NCI-H1092 treated with DMSO at 0.1 percent for 48 hours (cell line): ENCODE measurements around the gene ELL.

Experiments used
- DNase-seq: peaks from one replicate; lab custom pipeline; 2025; lab: John Stamatoyannopoulos, UW

Gene ELL

DNA sequence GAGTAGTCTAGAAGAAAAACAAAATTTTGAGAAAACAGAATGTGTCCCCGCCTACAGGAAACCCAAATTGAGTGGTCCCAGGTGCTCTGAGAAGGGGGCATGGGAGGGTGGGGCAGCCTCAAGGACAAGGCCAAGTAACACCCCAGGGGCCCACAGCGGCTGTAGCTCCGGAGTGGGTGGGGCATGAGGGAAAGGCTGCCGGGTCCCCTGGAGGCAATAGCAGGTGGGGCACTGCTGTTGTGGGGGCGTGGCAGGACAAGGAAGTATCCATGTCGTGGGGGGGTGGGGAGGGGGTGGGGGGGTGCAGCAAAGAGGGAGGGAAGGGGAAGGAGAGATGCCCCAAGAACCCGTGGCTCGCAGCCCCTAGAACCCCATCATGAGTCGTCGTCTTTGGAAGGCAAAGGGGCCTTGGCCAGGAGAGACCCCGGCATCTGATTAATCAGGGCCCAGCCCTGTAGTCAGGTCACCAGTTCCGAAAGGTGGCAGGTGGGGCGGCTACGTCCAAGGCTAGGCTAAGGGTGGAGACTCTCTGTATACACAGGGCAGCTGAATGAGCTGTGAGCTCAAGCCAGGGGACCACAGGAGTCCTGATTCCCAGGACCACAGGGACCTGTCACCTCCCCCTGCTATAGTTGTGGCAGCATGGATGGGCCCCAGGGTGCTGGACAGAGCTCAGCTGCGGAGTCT is 76.5 kb downstream of the ELL start:
- no peak for DNase-seq

GRCh38 chr19:18444513-18444912 is 77.4 kb downstream of the ELL start:
- DNase-seq: no peak

DNA sequence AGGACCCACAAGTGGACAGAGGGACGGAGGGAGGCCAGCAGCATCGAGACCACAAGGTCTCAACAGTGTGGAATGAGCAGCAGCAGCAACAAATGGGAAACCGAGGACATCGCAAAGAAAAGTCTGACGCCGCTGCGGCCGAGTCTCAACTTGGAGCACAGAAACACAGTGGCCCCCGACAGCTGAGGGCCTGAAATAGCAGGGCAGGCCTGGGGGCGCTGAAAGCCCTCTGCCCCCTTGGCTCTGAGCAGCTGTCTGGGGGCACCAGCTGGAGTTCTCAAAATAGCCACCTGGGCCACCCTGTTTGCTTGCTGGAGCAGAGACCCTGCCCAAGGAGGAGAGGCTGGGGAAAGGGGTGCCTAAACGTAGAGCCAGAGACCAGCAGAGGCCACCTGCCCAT is 78.0 kb downstream of the ELL start:
- DNase-seq: no peak

DNA sequence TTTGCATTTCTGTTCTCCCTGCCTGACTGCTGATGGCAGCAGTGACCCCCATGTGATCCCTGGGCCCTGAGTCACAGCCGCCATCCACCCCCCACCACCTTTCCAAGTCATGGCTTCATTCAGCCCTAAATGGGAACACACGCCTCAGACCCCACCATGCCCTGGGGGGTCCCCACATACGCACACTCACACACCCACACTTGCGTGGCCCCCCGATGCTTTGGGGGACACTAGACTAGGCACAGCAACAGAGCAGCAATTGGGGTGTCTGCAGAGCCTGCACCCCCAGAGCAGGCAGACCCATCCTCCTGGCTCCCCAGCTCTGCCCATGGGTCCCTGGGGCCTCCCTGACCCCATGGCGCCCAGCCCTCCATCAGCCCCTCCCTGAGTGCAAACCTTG is 78.5 kb downstream of the ELL start:
- no peak for DNase-seq

DNA sequence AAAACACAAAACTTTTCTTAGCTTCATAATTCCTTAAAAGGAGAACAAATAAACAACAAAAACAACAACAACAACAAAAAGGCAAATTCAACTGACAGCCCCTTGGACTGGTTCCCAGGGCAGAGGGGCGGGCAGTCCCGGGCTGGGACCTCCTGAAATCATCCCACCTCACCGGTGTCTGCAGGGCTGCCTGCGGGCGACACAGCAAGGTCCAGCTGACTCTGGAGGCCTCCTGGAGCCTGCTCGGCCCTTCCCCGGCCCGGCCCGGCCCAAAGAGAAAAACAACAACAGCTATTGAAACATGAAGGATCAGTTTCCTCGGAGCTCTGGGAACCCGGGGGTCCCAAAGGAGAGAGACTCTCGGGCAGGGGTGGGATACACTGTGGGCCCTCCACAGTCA is 78.9 kb downstream of the ELL start:
- no peak for DNase-seq

- no peak for DNase-seq
These were observed 79.8 kb downstream of the ELL start for GRCh38 chr19:18441804-18442788.

- no peak for DNase-seq
These were observed 80.7 kb downstream of the ELL start for GRCh38 chr19:18440936-18441803.

DNA sequence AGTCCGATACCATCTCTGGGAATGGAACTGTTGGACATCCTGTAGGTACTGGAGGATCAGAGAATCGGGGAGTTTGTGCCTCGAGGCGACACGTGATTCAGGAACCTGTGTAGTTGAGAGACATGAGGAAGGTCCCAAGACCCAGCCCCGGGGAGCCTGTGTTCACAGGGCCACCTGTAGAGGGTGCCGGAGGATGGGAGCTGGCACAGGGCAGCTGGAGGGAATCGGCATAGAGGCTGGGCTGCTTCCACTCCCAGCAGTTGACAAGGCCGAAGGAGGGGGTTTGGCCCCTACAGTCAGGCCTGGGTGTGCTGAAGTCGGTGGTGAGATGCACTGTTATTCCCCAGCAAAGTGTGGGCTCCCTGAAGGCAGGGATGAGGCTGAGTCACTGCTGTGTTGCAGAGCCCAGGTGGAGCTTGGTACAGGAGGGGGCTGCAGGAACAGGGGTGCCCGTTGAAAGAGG is 81.4 kb downstream of the ELL start:
- DNase-seq: no peak

DNA sequence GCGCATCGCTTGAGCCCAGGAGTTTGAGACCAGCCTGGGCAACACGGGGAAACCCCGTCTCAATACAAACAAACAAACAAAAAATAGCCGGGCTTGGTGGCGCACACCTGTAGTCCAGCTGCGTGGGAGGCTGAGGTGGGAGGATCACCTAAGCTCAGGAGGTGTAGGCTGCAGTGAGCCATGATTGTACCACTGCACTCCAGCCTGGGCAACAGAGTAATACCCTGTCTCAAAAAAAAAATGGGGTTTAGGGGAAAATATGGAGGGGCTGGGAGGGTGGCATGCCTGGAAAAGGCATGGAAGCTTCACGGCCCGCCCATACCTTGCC is 82.0 kb downstream of the ELL start:
- DNase-seq: no peak

- no peak for DNase-seq
These were observed 82.6 kb downstream of the ELL start for GRCh38 chr19:18439025-18439909.

DNA sequence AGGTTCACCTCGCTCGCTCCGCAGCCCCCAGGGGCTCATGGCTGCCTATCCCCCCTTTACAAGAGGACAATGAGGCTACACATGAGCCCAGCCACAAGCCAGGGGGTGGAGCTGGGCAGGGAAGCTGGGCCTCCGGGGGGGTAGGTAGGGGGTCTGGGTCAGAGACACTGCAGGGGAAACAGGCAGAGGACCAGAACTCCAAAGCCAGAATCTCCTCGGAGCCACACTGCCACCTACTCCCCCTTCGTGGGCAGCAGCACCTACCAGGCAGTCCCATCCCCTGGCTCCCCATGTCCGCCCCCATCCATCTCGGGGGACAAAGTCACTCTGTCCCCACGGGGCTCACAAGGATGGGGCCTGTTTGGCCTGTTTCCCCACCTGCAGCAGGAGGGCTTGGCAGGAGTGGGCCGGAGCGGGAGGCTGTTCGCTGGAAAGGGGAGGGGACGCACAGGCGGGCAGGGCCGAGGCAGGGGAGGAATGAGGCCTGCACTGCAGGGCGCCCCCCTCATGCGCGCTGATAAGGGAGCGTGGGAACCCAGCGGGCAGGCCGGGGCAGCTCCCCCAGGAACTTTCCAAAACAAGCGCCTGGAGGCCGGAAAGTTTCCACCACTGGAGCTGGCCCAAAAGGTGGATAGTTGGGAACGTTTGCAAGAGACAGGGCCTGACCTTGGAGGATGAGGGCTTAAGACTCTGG is 83.4 kb downstream of the ELL start:
- no peak for DNase-seq

GRCh38 chr19:18437491-18438330 is 84.2 kb downstream of the ELL start, which contains the start of gene ISYNA1:
Gene ISYNA1 (minus strand): TSS chr19:18438133. CDS start chr19:18437979, 154 bp downstream.
- peak; percentile 51 for DNase-seq

DNA sequence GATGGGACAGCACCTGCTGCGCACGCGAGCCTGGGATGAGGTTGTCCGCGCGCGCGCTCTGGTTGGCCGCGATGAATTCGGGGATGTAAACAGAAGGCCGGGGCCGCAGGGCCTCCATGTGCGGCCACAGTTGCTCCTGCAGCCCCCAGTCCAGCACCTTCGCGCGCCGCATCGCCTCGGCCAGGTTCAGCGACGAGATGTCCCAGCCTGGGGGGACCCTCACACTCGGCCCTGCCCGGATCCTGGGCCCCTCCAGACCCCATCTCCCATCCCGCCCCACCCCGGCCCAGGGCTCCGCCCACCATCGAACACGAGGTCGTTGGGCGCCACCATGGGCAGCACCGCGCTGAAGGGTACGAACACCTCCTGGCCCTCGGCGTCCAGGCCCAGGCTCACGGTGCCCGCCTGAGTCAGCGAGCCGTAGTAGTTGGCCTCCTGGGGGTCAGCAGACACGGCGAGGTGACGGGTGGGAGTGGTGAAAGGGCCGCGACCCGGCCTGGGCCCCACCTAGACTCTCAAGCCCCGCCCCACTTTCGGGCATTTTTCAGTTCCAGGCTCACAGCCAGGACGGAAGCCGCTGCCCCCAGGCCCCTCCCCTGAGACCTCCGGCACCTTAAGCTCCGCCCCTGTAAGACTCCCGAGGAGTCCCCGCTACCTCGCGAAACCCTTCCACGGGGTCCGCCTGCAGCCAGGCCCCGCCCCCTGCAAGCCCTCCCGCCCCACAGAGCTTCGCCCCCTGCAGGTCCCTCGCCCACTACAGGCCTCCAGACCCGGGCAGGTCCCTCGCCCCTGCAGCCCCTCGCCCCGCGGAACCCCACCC is 85.0 kb downstream of the ELL start:
- DNase-seq: peak; percentile 69

DNA sequence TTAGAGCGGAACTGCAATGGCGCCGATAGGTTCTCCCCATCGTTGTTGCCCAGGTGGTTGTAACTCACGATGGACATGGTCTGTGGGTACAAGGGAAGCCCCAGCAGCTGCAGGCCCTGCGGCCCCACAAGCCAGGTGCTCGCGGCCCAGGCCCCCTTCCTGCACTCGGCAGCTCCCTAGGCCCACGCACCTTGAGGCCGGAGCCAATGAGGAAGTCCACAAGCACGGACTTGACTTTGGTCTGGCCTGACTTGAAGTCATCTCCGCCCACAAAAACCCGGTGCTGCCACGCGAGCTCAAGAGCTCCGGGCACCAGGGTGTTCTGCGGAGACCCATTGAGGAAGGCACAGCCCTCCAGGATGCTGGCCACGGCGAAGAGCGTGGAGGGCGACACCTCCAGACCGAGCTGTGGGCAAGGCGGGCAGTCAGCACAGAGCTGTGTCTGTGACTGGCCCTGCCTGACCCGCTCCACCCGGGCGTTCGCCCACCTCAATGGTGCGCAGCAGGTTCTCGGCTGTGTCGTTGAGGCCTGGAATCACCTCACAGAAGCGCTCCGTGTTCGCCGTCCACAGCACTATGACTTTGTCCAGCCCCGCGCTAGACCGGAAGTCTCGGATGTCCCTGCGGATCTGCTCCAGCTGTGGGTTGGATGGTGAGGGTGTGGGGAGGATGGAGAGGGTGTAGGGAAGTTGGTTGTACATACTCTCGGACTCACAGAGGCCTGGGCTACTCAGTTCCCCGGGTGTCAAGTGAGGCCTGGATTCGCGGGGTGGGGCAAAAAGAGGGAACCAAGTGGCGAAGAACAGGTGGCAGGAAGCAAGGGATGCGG is 85.8 kb downstream of the ELL start:
- no peak for DNase-seq

DNA sequence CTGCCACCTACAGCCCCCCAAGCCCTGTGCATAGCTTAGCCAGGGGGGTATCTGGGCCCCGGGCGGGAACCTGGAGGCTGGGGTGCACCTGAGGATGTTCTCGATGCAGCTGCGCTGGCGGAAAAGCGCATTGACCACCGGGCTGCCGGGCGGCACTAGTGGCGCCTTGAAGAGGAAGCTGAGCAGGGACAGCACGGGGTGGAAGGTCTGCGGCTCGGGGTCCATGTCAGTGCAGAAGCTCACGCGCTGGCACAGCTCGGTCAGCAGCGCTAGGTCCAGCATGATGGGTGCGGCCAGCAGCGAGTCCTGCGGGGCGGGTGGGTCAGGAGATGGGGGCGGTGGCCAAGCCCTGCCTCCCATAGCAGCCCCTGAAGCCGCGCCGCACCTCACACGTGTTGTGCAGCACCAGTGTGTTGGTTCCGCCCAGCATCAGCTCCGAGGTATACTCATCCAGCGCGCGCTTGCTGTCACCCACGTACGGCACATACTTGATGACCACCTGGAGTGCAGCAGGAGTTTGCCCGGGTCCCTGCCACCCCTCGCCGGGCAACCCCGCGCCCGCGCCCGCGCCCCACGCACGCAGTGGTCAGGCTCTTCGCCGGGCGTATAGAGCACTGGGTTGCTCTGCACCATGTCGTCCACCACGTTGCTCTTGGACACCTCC is 86.6 kb downstream of the ELL start:
- no peak for DNase-seq

DNA sequence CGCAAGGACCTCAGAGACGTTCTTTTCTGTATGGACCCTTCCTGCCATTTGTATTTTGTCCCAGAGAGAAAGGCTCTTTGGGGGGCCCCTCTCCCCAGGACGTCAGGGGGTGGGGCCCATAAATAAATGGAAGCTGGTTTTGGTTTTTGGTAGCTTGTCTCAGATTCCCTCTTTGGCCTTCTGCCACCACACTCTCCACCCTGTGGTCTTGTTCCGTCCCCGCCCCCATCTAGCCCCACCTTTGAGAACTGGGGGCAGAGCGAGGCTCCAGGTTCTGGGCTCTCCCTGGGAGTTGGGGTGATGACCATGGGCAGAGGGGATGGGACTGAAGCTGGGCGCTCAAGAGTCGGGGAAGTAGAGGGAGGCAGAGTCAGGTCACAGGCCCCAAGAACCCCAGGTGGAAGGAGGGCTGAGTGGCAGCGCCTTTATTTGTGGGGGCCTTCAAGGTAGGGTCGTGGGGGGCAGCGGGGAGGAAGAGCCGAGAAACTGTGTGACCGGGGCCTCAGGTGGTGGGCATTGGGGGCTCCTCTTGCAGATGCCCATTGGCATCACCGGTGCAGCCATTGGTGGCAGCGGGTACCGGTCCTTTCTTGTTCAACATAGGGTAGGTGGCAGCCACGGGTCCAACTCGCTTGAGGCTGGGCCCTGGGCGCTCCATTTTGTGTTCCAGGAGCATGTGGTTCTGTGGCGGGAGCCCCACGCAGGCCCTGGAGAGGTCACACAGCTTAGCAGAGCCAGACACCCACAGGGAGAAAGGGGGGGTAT is 87.3 kb downstream of the ELL start:
- DNase-seq: no peak
